Left ventricle myocardium superior (tissue), 1 donor: ENCODE results near the gene SNRPB2. TPM values are rescaled to one million over a fixed set of nuclear protein-coding genes. Genes with fewer than 3 reads are reported as not detected.

Source experiments
- ATAC-seq: fragments of 200-7000 bp; cut with Tn5 transposase; one replicate; pipeline ENCODE4 v1.9.1; 2020; ENCODE audit warnings: mild to moderate bottlenecking, moderate library complexity
- DNase-seq: peaks from one replicate; pipeline ENCODE4 v3.0.0-alpha.2; 2020
- intact Hi-C: fragments of 100-400 bp; cut with micrococcal nuclease; formaldehyde crosslinking; loops from one replicate; pipeline ENCODE4 v1.11.0; 2022
- total RNA-seq: library from RNA; stranded (reverse); fragmentation: NEBNext Ultra II Directional; extraction: Animal tissue kit (Norgen Biotek cat#: 25700); gene quantifications from one replicate; pipeline ENCODE4 v1.2.1, GENCODE V29; 2021
- donor health status: DM: no; HTN: yes; CAD: no; lungs with severe emphysema.

SNRPB2 gene
- total RNA-seq, 1 donor from 2014 or later, result 34.2 TPM

- intact Hi-C loops, result no loop called here
- ATAC-seq (no peak), DNase-seq (no peak)
Measured at GRCh38 chr20:16714751-16715150, 15.1 kb upstream of the SNRPB2 start.

GRCh38 chr20:16719421-16719820, 10.4 kb upstream of the SNRPB2 start:
- no peak for DNase-seq
- no peak for ATAC-seq
- intact Hi-C loops, result no loop called here

GRCh38 chr20:16729080-16729479, 746 bp upstream of the SNRPB2 start:
- no peak for ATAC-seq
- intact Hi-C loops, result no loop called here
- no peak for DNase-seq

- DNase-seq, result no peak
- no peak for ATAC-seq
- intact Hi-C loops, result loop anchor here (10.0 kb wide), 1 partner anchor 158 kb away; the partner anchor contains the start of gene KIF16B
Measured at GRCh38 chr20:16732506-16733152, 2.8 kb downstream of the SNRPB2 start.

GRCh38 chr20:16740365-16741072, 10.7 kb downstream of the SNRPB2 start:
- intact Hi-C loops, result no loop called here
- ATAC-seq, result no peak
- no peak for DNase-seq

- intact Hi-C loops, result no loop called here
- ATAC-seq (no peak), DNase-seq (no peak)
Measured at GRCh38 chr20:16744178-16744807, 14.5 kb downstream of the SNRPB2 start.

GRCh38 chr20:16745204-16745603, 15.4 kb downstream of the SNRPB2 start:
- ATAC-seq (no peak), DNase-seq (no peak)
- intact Hi-C loops, result no loop called here

GRCh38 chr20:16747291-16747811, 17.5 kb downstream of the SNRPB2 start:
- DNase-seq (no peak), ATAC-seq (no peak)
- intact Hi-C loops, result no loop called here

- ATAC-seq (no peak), DNase-seq (no peak)
- intact Hi-C loops, result no loop called here
Measured at GRCh38 chr20:16748308-16748900, 18.6 kb downstream of the SNRPB2 start, which contains the start of gene OTOR. TSS of gene OTOR (plus strand) at chr20:16748358. CDS start at chr20:16748402, 44 bp downstream.

GRCh38 chr20:16749573-16749972, 19.7 kb downstream of the SNRPB2 start:
- intact Hi-C loops, result no loop called here
- no peak for ATAC-seq
- no peak for DNase-seq

GRCh38 chr20:16752082-16752481, 22.3 kb downstream of the SNRPB2 start:
- DNase-seq (no peak), ATAC-seq (no peak)
- intact Hi-C loops, result loop anchor here (10.0 kb wide), 1 partner anchor 237 kb away; no protein-coding TSS in a partner anchor

GRCh38 chr20:16752901-16753300, 23.1 kb downstream of the SNRPB2 start:
- intact Hi-C loops, result loop anchor here (10.0 kb wide), 1 partner anchor 238 kb away; no protein-coding TSS in a partner anchor
- no peak for ATAC-seq

GRCh38 chr20:16758454-16759180, 28.8 kb downstream of the SNRPB2 start:
- DNase-seq (no peak), ATAC-seq (no peak)
- intact Hi-C loops, result loop anchor here (10.0 kb wide), 1 partner anchor 244 kb away; no protein-coding TSS in a partner anchor

More at GRCh38 chr20:16752901-16753300, 23.1 kb downstream of the SNRPB2 start:
- no peak for DNase-seq

- ATAC-seq (no peak), DNase-seq (no peak)
- intact Hi-C loops, result loop anchor here (10.0 kb wide), 1 partner anchor 244 kb away; no protein-coding TSS in a partner anchor
Measured at GRCh38 chr20:16759181-16759563, 29.3 kb downstream of the SNRPB2 start.

GRCh38 chr20:16760431-16761304, 30.8 kb downstream of the SNRPB2 start:
- ATAC-seq (peak; percentile 13), DNase-seq (no peak)
- intact Hi-C loops, result no loop called here

- peak; percentile 78 for ATAC-seq
- intact Hi-C loops, result no loop called here
- DNase-seq, result no peak
Measured at GRCh38 chr20:16761305-16761829, 31.5 kb downstream of the SNRPB2 start.

- intact Hi-C loops, result no loop called here
- no peak for DNase-seq
Measured at GRCh38 chr20:16764560-16764959, 34.7 kb downstream of the SNRPB2 start.

GRCh38 chr20:16771213-16771612, 41.4 kb downstream of the SNRPB2 start:
- no peak for DNase-seq
- ATAC-seq, result no peak
- intact Hi-C loops, result no loop called here

More at GRCh38 chr20:16764560-16764959, 34.7 kb downstream of the SNRPB2 start:
- ATAC-seq, result no peak
